PC-9 (cell line): Measurements from ENCODE around the gene TSPAN18.

Source experiments
- EZH2 ChIP-seq: fragments of 200-600 bp; sonication (generic); IDR thresholded peaks from 2 replicates; pipeline ENCODE4 v1.8.0; 2017; ENCODE audit warnings: antibody characterized with exemption, low read depth
- TF ChIP-seq, protein P1 (sequence below): fragments of 200-600 bp; sonication (generic); conservative IDR thresholded peaks from 2 replicates; pipeline ENCODE4 v1.6.1; 2017; ENCODE audit warnings: mixed run types, antibody characterized with exemption, mild to moderate bottlenecking, moderate library complexity

DNA sequence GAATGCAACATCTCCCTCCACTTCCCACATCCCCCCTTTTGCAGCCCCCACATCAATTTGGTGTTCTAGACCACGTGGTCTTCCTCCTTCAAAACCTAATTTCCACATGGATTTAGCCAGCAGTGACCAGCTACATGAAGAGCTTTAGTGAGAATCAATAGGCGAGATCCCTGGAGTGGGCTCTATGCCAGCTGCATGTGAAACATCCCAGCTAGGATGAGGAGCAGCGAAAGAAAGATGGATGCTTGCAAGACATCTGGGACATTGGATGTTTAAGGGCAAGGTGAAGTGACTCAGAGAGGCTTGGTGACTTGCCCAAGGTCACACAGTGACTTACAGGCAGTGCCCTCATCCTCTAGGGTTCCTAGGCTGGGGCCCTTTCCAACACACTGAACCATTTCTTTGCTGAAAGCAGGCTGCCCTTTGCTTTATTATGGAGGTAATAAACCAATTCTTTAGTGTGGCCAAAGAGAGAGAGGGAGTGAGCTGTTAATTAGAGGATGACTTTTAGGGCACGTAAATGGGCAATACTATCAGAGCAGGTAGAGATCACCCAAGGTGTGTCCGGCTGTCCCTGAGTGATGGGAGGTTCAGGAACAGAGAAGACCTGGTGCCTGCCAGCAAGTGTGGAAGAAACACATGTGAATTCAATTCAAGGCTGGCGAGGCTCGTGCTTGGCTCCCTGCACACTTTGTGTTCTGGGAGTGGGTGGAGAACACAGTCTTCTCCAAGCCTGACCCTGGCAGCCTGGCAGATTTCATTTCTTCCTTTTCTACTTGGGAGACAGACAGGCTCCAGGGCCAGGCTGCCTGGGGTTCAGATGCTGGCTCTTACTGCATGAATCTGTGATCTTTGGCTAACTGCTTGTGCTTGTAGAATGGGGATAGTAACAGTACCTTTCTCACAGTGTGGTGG, 24.0 kb downstream of the TSPAN18 start:
- TF ChIP-seq, protein P1, sequence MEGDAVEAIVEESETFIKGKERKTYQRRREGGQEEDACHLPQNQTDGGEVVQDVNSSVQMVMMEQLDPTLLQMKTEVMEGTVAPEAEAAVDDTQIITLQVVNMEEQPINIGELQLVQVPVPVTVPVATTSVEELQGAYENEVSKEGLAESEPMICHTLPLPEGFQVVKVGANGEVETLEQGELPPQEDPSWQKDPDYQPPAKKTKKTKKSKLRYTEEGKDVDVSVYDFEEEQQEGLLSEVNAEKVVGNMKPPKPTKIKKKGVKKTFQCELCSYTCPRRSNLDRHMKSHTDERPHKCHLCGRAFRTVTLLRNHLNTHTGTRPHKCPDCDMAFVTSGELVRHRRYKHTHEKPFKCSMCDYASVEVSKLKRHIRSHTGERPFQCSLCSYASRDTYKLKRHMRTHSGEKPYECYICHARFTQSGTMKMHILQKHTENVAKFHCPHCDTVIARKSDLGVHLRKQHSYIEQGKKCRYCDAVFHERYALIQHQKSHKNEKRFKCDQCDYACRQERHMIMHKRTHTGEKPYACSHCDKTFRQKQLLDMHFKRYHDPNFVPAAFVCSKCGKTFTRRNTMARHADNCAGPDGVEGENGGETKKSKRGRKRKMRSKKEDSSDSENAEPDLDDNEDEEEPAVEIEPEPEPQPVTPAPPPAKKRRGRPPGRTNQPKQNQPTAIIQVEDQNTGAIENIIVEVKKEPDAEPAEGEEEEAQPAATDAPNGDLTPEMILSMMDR = no peak
- TF ChIP-seq EZH2 = no peak
